Activated T-cell treated with anti-CD3 and anti-CD28 coated beads, Interleukin-2, amount 50 U/mL, for 24 hours (primary cell): ENCODE results near the gene ZNF555.
"Not testable (repeated sequence)": the region's sequence is repeated elsewhere in the genome, so short reads cannot be mapped to it uniquely, and the experiment has no call there.

Experiments
- DNase-seq: peaks from one replicate; pipeline ENCODE4 v3.0.0-alpha.2; 2020
- H3K27ac Mint-ChIP-seq: 2 replicates; pipeline ENCODE4 v1.8.0; 2020; ENCODE audit warnings: mild to moderate bottlenecking, mixed read lengths
- H3K27me3 Mint-ChIP-seq: 2 replicates; pipeline ENCODE4 v1.8.0; 2020; ENCODE audit warnings: mixed read lengths
- H3K36me3 Mint-ChIP-seq: 2 replicates; pipeline ENCODE4 v1.8.0; 2020; ENCODE audit warnings: low read depth, mixed read lengths
- H3K4me1 Mint-ChIP-seq: 2 replicates; pipeline ENCODE4 v1.8.0; 2020; ENCODE audit warnings: low read depth, mixed read lengths
- H3K4me3 Mint-ChIP-seq: 2 replicates; pipeline ENCODE4 v1.8.0; 2020; ENCODE audit warnings: mild to moderate bottlenecking, moderate library complexity, mixed read lengths
- H3K9me3 Mint-ChIP-seq: 2 replicates; pipeline ENCODE4 v1.8.0; 2020; ENCODE audit warnings: mixed read lengths

Gene ZNF555

GRCh38 chr19:2863816-2864215, 22.5 kb downstream of the ZNF555 start:
- no peaks in the 10 kb centered on the region for H3K27me3 Mint-ChIP-seq
- no peaks in the 10 kb centered on the region for H3K36me3 Mint-ChIP-seq
- H3K9me3 Mint-ChIP-seq, result no peaks in the 10 kb centered on the region
- no peaks in the 10 kb centered on the region for H3K4me1 Mint-ChIP-seq
- no peak overlapping the region for H3K4me3 Mint-ChIP-seq
- DNase-seq, result no peak
- H3K27ac Mint-ChIP-seq, result no peak overlapping the region

DNA sequence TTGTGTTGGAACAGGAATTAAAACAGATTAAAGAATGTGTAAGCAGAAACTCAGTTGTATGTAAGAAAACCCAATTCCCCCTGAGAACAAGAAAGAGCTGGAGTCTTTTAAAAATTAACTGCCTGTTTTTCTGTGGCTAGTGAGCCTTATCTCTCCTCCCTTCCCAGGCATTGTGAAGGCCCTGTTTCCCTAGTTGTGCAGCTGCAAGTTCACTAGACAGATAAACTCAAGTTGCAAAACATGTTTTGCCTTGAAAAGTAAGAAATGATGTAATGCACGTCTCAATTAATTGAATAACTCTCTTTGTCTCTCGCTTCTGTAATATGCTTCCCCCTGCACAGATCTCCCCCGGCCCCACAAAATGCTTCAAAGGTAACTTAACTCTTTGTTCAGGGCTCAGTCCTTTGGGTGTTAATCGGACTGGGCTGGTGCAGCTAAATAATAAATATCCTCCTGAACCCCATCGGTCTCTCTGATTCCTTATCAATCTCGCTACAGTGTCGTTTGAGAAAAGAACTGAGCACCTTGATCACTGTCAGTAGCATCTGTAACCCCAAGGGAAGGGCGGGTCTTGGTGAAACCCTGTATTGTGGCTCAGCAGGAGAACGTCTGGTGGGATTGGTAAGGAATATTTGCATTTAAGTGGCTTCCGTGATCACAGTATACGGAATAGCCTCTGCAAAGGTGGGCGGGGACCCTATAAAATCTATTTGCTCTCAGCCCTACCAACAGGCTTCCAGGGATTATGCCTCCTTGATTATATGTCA, 24.2 kb downstream of the ZNF555 start:
- Mint-ChIP-seq H3K4me1 (no peaks in the 10 kb centered on the region), H3K9me3 (no peaks in the 10 kb centered on the region), H3K27ac (no peak overlapping the region), H3K4me3 (no peak overlapping the region), H3K27me3 (no peaks in the 10 kb centered on the region), H3K36me3 (no peaks in the 10 kb centered on the region)
- DNase-seq, result no peak

GRCh38 chr19:2866495-2867024, 25.3 kb downstream of the ZNF555 start:
- H3K9me3 Mint-ChIP-seq, result no peaks in the 10 kb centered on the region
- H3K27me3 Mint-ChIP-seq, result no peaks in the 10 kb centered on the region
- H3K36me3 Mint-ChIP-seq, result no peaks in the 10 kb centered on the region
- H3K4me3 Mint-ChIP-seq, result no peak overlapping the region
- no peaks in the 10 kb centered on the region for H3K4me1 Mint-ChIP-seq
- no peak for DNase-seq
- H3K27ac Mint-ChIP-seq, result no peak overlapping the region

DNA sequence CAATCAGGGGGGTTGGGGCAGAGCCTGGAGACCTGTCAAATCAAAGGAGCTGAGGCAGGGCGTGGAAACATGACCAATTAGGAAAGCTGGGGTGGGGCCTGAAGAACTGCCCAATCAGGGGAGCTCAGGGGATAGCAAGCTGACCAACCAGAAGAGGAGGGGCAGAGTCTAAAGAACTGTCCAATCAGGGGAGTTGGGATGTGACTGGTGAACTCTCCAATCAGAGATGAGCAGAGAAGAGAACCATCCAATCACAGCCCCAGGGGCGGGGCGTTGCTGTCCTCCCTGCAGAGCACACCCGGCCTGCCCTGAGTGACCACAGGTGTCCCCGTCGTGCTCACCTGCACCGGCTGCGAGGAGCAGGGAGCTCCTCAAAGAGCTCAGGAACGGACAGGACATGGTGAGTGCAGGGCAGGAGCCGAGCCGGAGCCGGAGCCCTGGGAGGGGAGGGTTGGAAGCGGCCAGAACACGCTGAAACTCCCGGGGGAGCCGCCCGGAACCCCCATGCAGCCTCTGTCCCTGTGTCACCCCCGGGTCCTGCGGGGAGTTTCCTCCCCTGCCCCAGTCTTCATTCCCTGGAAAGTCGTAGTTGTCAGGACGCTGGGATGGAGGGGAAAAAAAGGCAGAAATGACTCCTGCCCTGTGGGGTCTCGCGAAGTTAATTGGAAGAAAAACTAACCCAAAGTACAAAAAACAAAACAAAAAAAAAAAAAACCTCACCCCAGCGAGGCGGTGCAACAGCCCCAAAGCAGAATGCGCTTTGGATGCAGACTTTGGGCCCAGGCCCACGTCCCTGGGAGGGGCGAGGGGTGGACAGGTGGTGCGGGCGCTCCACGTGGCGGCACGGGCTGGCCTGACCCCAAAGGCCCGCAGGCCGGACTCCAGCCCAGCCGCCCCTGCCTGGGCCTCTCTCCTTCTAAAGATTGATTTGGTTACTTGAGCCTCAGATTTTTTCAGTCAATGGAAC, 26.0 kb downstream of the ZNF555 start, which contains the start of gene ZNF556:
Gene ZNF556 (plus strand): TSS at position 311 of the 967 bp plus-strand sequence. CDS start 87 bp downstream, at position 398.
- no peaks in the 10 kb centered on the region for H3K4me1 Mint-ChIP-seq
- no peaks in the 10 kb centered on the region for H3K27me3 Mint-ChIP-seq
- no peak within 1 kb of the TSS for H3K4me3 Mint-ChIP-seq
- H3K9me3 Mint-ChIP-seq, result peaks cover 2% of the 10 kb centered on the region
- H3K27ac Mint-ChIP-seq, result no peak within 1 kb of the TSS
- H3K36me3 Mint-ChIP-seq, result no peaks in the 10 kb centered on the region
- no peak for DNase-seq

DNA sequence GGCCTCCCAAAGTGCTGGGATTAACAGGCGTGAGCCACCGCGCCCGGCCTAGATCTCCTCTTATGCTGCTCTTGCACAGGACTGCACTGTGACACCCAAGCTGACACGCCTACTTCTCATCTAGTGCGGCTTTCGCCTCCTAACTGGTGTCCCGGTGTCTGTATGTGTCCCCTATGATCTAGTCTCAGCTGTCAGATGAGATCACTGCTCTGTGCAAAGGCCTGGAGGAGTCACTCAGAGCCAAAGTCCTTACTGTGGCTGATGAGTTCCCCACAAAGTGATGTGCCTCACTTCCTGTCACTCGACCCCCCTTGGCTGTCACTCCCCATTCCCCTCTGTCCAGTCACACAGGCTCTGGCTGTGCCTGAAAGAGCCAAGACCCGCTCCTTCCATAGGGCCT, 28.3 kb downstream of the ZNF555 start:
- Mint-ChIP-seq H3K27me3 (no peaks in the 10 kb centered on the region), H3K36me3 (no peaks in the 10 kb centered on the region), H3K4me3 (no peak overlapping the region), H3K27ac (no peak overlapping the region), H3K4me1 (no peaks in the 10 kb centered on the region), H3K9me3 (peaks cover 2% of the 10 kb centered on the region)
- DNase-seq, result no peak

GRCh38 chr19:2872175-2872574, 30.9 kb downstream of the ZNF555 start:
- not testable (repeated sequence) for H3K36me3 Mint-ChIP-seq, H3K27me3 Mint-ChIP-seq, H3K27ac Mint-ChIP-seq, H3K9me3 Mint-ChIP-seq, H3K4me3 Mint-ChIP-seq, H3K4me1 Mint-ChIP-seq
- DNase-seq, result peak; percentile 46

DNA sequence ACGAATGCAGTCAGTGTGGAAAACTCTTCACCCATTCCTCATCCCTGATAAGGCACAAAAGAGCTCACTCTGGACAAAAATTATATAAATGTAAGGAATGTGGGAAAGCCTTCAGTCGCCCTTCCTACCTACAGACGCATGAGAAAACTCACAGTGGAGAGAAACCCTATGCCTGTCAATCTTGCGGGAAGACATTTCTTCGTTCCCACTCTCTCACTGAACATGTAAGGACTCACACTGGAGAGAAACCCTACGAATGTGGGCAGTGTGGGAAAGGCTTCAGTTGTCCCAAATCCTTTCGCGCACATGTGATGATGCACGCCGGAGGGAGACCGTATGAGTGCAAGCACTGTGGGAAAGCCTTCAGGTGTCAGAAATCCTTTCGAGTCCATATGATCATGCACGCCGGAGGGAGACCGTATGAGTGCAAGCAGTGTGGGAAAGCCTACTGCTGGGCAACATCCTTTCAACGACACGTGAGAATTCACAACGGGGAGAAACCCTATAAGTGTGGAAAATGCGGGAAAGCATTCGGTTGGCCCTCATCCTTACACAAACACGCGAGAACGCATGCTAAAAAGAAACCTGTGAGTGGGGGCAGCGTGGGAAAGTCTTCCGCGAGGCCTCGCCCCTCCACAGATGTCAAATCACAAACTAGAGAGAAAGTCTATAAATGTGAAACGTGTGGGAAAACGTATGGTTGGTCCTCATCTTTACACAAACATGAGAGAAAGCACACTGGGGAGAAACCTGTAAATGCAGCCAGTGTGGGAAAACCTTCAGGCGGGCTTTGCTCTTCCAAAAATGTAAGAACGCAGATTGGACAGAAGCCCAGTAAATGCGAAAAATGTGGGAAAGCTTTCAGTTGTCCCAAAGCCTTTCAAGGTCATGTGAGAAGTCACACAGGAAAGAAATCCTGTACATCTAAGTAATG, 36.4 kb downstream of the ZNF555 start:
- no peaks in the 10 kb centered on the region for H3K27me3 Mint-ChIP-seq
- peaks cover 19% of the 10 kb centered on the region for H3K9me3 Mint-ChIP-seq
- H3K27ac Mint-ChIP-seq, result no peak overlapping the region
- H3K36me3 Mint-ChIP-seq, result peaks cover 6% of the 10 kb centered on the region
- no peaks in the 10 kb centered on the region for H3K4me1 Mint-ChIP-seq
- no peak for DNase-seq
- no peak overlapping the region for H3K4me3 Mint-ChIP-seq

GRCh38 chr19:2883686-2884439, 42.6 kb downstream of the ZNF555 start:
- no peak for DNase-seq
- Mint-ChIP-seq H3K27ac (no peak overlapping the region), H3K27me3 (no peaks in the 10 kb centered on the region), H3K36me3 (no peaks in the 10 kb centered on the region), H3K4me1 (no peaks in the 10 kb centered on the region), H3K4me3 (no peak overlapping the region), H3K9me3 (peaks cover 4% of the 10 kb centered on the region)

DNA sequence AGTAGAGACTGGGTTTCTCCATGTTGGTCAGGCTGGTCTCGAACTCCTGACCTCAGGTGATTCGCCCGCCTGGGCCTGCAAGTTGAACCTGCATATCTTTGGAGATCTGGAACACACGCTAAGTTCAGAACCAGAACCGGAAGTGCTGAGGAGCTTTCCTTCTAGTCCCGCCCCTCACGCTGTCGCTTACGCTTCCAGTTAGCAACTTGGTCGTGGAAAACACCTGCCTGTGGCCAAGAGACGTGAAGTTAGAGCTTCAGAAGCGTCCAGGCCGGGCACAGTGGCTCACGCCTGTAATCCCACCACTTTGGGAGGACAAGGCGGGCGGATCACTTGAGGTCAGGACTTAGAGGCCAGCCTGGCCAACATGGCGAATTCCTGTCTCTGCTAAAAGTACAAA, 44.5 kb downstream of the ZNF555 start:
- no peak overlapping the region for H3K4me3 Mint-ChIP-seq
- H3K27ac Mint-ChIP-seq, result no peak overlapping the region
- no peaks in the 10 kb centered on the region for H3K9me3 Mint-ChIP-seq

GRCh38 chr19:2887391-2887914, 46.2 kb downstream of the ZNF555 start:
- no peaks in the 10 kb centered on the region for H3K9me3 Mint-ChIP-seq
- peak; percentile 51 for DNase-seq
- no peaks in the 10 kb centered on the region for H3K27me3 Mint-ChIP-seq
- H3K4me3 Mint-ChIP-seq, result no peak overlapping the region
- H3K36me3 Mint-ChIP-seq, result no peaks in the 10 kb centered on the region
- no peaks in the 10 kb centered on the region for H3K4me1 Mint-ChIP-seq
- no peak overlapping the region for H3K27ac Mint-ChIP-seq

More for the DNA sequence above, 44.5 kb downstream of the ZNF555 start:
- H3K4me1 Mint-ChIP-seq, result no peaks in the 10 kb centered on the region
- H3K36me3 Mint-ChIP-seq, result no peaks in the 10 kb centered on the region
- no peaks in the 10 kb centered on the region for H3K27me3 Mint-ChIP-seq
- no peak for DNase-seq

GRCh38 chr19:2888731-2889224, 47.5 kb downstream of the ZNF555 start:
- Mint-ChIP-seq H3K4me1 (no peaks in the 10 kb centered on the region), H3K9me3 (no peaks in the 10 kb centered on the region), H3K36me3 (no peaks in the 10 kb centered on the region), H3K27ac (no peak overlapping the region), H3K4me3 (no peak overlapping the region), H3K27me3 (peaks cover under 1% of the 10 kb centered on the region)
- DNase-seq, result peak; percentile 54

- DNase-seq, H3K9me3 Mint-ChIP-seq, H3K4me3 Mint-ChIP-seq, H3K27me3 Mint-ChIP-seq, H3K4me1 Mint-ChIP-seq, H3K36me3 Mint-ChIP-seq, H3K27ac Mint-ChIP-seq: not testable (repeated sequence)
These were observed 49.3 kb downstream of the ZNF555 start for GRCh38 chr19:2890531-2890930.

GRCh38 chr19:2896694-2897093, 55.4 kb downstream of the ZNF555 start:
- Mint-ChIP-seq H3K27ac (no peak overlapping the region), H3K9me3 (peaks cover 13% of the 10 kb centered on the region), H3K36me3 (peaks cover 5% of the 10 kb centered on the region), H3K4me3 (no peak overlapping the region), H3K27me3 (peaks cover 3% of the 10 kb centered on the region), H3K4me1 (peaks cover 8% of the 10 kb centered on the region)
- DNase-seq, result no peak
